DMS 273 treated with DMSO at 0.1 percent for 48 hours (cell line): ENCODE measurements around the gene SLC7A8.
A peak's percentile ranks its signal among the peaks of the same experiment; 100 is the strongest.

ENCODE experiments used
- DNase-seq: peaks from one replicate; lab custom pipeline; 2025; lab: John Stamatoyannopoulos, UW

Gene SLC7A8

DNA sequence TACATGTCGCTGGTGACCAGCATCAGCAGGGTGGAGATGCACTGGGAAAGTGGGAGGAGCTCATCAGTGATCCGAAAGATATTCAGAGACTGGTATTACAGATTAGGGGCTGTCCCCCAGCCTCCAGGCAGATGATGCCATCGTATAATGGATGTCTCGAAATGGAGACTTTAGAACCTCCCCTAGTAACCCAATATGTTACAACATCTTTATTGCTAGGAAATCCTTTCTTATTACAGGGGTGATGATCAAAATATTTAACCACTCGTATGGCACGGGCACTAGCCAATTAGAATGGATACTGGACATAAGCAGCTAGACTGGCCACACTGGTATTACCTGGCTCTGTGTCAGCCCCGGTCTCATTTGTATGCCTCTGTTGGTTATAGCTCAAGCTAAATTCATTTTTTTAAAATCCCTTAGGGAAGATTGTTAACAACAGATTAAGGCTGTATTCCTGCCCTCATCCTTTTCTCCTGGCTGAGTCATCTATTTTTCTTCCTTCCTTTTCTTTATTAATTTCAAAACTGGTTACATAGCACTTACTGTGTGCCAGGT, 53.6 kb downstream of the SLC7A8 start:
- DNase-seq, result no peak

GRCh38 chr14:23128969-23129758, 54.3 kb downstream of the SLC7A8 start:
- DNase-seq, result no peak

DNA sequence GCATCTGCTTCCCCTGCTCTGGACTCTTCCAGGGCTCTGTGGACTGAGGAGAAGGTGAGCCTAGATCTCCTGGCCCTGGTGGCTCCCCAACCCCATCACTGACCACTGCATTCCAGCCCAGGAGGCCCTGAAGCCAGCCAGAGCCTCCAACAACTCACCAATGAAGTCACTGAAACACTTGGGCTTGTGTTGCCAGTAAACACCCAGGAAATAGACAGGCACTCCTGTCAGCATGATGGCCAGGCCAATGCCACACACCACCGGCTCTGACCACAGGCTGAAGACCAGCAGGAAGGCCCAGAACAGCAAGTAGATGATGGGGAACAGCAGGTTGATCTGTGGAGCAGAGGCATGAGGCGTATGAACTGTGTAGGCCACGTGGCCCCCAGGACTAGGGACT, 55.6 kb downstream of the SLC7A8 start:
- DNase-seq, result no peak

DNA sequence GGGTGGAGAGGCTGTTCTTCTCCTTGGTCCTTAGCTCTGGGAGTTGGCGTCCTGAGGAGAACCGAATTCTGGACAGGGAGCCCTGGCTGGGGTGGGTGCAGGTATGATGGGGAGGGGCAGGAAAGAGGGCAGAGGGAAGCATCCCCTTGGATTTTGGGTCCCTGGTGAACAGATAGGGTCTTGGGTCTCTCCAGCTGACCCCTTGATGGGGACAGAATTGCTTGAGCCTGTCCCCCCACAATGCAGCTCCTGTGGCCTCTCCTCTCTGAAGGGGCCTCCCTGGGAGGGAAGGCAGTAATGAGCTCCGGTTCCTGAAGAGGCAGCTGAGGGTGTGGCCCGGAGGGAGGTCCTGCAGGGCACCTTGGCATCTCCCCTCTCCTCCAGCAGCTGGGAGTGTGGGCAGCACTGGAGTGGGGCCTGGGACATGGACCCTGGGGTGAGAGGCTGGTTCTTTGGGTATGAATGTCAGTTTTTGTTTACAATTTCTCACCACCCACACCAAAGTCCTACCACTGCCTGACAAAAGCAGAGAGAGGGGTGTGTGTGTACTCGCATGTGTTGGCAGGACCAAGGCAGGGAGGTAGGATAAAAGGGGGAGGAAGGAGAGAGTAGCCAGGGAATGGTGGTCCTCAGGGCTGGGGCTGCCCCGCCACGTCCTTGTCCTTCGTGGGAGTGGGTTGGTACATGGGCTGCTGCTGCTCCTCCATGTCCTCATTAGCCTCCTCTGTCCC, 56.7 kb downstream of the SLC7A8 start:
- no peak for DNase-seq

GRCh38 chr14:23125933-23126524, 57.4 kb downstream of the SLC7A8 start:
- DNase-seq, result no peak

GRCh38 chr14:23125011-23125410, 58.4 kb downstream of the SLC7A8 start:
- DNase-seq, result no peak

- no peak for DNase-seq
Measured at GRCh38 chr14:23124337-23124954, 59.0 kb downstream of the SLC7A8 start.

DNA sequence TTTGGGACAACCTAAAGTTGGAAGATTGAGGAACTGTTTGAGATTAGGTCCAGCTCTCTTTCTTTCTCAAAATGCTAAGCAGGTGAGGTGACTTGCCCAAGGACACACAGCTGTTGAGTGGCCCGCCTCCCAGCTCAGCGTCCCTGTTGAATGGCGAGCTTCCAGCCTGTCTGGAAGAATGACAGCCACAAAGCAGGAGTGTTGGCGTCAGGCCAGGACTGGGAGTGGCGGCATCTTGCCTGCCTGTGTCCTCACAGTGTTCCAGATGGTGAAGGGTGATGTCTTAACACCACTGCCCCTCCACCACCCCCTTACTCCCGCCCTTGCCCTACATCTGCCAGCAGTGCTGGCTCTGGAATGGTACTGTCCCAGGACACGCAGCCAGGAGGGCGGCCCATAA, 60.0 kb downstream of the SLC7A8 start:
- peak; percentile 92 for DNase-seq

- DNase-seq, result no peak
Measured at GRCh38 chr14:23122086-23122485, 61.4 kb downstream of the SLC7A8 start.

- DNase-seq, result no peak
Measured at GRCh38 chr14:23121361-23121771, 62.1 kb downstream of the SLC7A8 start.

GRCh38 chr14:23120541-23121251, 62.8 kb downstream of the SLC7A8 start:
- peak; percentile 57 for DNase-seq

GRCh38 chr14:23119363-23120327, 63.8 kb downstream of the SLC7A8 start:
- no peak for DNase-seq

DNA sequence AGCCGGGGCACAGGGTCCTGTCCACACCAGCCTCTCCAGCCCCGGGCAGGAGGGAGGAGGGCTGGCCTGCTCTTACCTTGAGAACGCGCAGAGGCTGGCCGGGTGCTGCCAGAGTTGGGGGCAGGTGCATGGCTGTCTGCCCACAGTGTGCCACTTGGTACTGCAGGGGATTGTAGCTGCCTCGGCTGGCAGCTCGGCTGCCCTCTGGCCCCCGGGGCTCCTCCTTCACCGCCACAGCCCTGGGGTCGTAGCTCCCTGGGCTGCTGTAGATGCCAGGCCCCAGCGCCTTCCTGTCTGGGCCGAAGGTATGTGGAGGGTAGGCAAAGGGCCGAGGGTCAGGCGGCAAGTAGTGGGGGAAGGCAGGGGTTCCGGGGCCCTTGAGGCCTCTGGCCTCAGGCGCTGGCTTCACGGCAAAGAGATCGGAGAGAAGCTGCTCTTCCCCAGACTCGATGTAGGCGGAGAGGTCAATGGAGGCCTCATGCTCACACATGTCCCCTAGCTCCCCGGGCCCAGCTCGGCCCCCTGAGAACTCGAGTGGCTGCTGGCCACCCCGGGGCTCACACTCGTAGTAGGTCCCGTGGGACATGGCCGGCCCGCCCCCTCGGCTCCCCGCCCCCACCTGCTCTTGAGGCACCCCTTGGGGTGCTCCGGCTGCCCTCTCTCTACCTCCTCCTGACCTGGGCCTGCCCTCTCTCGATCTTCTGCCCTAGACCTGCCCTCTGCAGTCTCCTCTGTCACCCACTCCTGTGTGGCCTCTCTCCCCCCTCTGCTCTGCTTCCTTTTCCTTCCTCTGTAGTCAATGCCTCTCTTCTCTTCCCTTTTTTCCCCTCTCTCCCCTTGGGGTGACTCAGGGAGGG, 64.7 kb downstream of the SLC7A8 start, which contains the start of gene CEBPE:
Gene CEBPE, minus strand, starts transcription at position 750 of the 857 bp plus-strand sequence. Its CDS starts 164 bp downstream, at position 586.
- no peak for DNase-seq

- no peak for DNase-seq
Measured at GRCh38 chr14:23117371-23118020, 66.0 kb downstream of the SLC7A8 start.

DNA sequence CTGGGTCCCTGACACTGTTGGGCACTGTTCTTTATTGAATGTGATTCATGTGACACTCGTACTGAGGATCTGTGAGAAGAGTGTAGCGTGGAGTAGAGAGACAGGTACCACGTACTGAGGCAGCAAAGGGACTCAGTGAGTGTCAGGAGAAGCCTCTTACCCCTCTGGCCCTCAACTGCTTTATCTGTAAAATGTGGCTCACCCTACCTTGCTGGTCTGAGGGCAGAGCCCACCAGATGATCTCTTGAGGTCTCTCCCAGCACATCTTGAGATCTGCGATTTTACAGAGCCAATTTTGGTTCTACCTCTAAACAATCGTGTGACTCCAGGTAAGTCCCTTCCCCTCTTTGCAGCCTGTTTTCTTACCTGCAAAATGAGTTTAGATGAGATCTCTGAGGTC, 67.5 kb downstream of the SLC7A8 start:
- no peak for DNase-seq

DNA sequence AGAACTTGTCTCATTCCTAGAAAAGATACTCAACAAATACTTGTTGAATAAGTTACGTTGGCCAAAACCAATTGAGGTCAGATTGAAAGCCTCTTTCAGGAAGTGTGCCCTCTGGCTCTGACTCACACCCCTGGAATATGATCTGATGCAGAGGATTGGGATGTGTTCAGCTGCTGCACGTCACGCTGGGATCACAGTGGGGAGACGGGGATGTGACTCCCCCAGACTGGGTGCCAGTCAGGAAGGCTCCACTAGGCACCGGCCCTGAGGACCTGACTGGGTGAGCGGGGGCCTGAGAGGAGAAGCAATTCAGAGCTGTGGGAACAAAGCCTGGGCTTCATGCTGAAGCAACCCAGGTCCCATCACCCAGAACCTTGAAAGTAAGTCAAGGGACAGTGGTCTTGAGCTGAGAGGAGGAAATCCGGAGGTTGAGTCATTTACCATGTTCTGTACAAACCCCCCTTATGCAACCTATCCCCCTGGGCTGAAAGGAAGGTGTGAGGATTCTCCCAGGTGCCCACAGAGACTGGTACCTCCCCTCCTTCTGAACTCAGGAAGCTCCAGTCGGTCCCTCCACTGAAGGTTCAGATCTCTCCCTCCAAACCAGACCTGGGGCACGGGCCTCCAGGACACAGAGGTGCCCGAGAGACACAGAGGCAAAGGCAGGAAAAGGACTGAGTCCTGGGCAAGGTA, 68.3 kb downstream of the SLC7A8 start:
- no peak for DNase-seq

DNA sequence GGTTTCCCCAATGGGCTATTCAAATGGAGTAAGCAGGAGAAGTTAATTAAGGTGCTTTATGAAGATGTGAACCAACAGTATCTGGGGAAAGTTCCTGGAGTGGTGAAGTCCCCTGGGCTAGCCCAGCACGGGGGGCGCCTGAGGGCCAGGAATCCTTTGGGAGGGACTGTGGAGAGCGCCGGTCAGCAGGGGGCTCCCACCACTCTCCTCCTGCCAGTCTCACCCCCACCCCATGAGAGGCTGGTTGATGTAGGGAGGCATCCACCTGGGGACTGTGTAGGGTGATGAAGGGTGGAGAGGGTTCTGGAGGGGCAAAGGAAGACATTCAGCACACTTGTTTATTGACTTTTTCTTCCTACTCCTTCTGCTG, 68.8 kb downstream of the SLC7A8 start:
- DNase-seq, result no peak

DNA sequence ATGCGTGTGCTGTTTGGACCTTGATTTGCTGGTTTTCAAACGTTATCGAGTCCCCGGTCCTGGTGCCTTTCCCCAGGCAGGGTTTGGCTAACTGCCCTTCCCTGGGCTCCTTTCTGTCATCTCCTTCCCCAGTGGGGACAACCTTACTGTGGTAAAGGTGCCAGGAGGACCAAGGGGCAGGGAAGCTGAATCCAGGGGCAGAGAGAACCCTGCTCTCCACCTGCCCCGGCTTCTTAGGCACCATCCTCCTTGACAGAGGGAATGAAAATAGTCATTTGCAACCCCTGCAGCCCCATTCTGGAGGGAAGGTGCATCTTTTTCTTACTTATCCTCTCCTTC, 69.4 kb downstream of the SLC7A8 start:
- no peak for DNase-seq
